ENCODE measurements around the gene PLA2G15. TPM values are rescaled to one million over a fixed set of nuclear protein-coding genes. Genes with fewer than 3 reads are reported as not detected.

Gene PLA2G15
- total and polyA plus RNA-seq, 2 of the 13 experiments (the other 11 are each of a cell fraction or from before 2014, with no cell fraction given): 14.4 to 23.7 TPM

GRCh38 chr16:68200088-68200783 lies 44.9 kb upstream of the PLA2G15 start:
- H3K36me3 ChIP-seq (replicated peaks in 1 of 2; ENCODE audit: control insufficient read depth in 1 of 2, insufficient read depth in 2 of 2, low read length in 2 of 2): peaks cover 5 to 27% of the 10 kb centered on the region in 2 experiments; a peak in 3 of 5 replicates
- DNase-seq (ENCODE audit: low spot score) (no peak), ATAC-seq (no peak), FAIRE-seq (no peak)
- no peak overlapping the region for H3K27ac ChIP-seq (ENCODE audit: extremely low read length, insufficient read depth, low read length)
- TF ChIP-seq ZNF274 (CRISPR knock-in tag; IDR thresholded peaks at IDR 0.05): no peak
- TF ChIP-seq, protein P1, sequence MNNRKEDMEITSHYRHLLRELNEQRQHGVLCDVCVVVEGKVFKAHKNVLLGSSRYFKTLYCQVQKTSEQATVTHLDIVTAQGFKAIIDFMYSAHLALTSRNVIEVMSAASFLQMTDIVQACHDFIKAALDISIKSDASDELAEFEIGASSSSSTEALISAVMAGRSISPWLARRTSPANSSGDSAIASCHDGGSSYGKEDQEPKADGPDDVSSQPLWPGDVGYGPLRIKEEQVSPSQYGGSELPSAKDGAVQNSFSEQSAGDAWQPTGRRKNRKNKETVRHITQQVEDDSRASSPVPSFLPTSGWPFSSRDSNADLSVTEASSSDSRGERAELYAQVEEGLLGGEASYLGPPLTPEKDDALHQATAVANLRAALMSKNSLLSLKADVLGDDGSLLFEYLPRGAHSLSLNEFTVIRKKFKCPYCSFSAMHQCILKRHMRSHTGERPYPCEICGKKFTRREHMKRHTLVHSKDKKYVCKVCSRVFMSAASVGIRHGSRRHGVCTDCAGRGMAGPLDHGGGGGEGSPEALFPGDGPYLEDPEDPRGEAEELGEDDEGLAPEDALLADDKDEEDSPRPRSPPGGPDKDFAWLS (CRISPR knock-in tag; IDR thresholded peaks at IDR 0.05; ENCODE audit: borderline replicate concordance): no peak
- TF ChIP-seq, protein P2, sequence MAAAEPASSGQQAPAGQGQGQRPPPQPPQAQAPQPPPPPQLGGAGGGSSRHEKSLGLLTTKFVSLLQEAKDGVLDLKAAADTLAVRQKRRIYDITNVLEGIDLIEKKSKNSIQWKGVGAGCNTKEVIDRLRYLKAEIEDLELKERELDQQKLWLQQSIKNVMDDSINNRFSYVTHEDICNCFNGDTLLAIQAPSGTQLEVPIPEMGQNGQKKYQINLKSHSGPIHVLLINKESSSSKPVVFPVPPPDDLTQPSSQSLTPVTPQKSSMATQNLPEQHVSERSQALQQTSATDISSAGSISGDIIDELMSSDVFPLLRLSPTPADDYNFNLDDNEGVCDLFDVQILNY (CRISPR knock-in tag; conservative IDR thresholded peaks at IDR 0.05): no peak
- no peak for TF ChIP-seq MEIS2 (CRISPR knock-in tag; IDR thresholded peaks at IDR 0.05)
- no peak for TF ChIP-seq ZNF652 (CRISPR knock-in tag; IDR thresholded peaks at IDR 0.05; ENCODE audit: borderline replicate concordance, low read depth)
- TF ChIP-seq ZSCAN21 (CRISPR knock-in tag; IDR thresholded peaks at IDR 0.05; ENCODE audit: borderline replicate concordance): no peak
- POLR2A ChIA-PET: interaction anchor here (1.1 kb wide), 2 partner anchors 28 to 115 kb away, joined by 3 to 5 read pairs; partner anchors contain the start of gene NFATC3
- in situ Hi-C loops (cut with HindIII; ENCODE audit: extremely low pct_ligation_motif_present, low pct_unique_long_range_greater_than_20kb): no loop called here
- intact Hi-C loops (cut with micrococcal nuclease; ENCODE audit: unreplicated experiment): no loop called here
- H3K79me2 ChIP-seq (ENCODE audit: insufficient read depth, low read length): peaks cover 5% of the 10 kb centered on the region
- no peaks in the 10 kb centered on the region for H3K27me3 ChIP-seq (ENCODE audit: control insufficient read depth in 1 of 2, insufficient read depth in 2 of 2, low read length in 2 of 2)
- no peaks in the 10 kb centered on the region for H4K20me1 ChIP-seq (ENCODE audit: insufficient read depth, low read length)
- CTCF ChIA-PET (ENCODE audit: low intra/inter-chr PET ratio, low total read pairs): no interaction called here
- no peak overlapping the region for H3K4me2 ChIP-seq (ENCODE audit: low read depth, low read length)
- no peak overlapping the region for H3K9ac ChIP-seq (ENCODE audit: insufficient read depth, low read depth, low read length)
- 89% methylated on average over 3 of the region's 3 CpGs for WGBS (ENCODE audit: low lambda C conversion rate)
- no TSS peak for BruUV-seq (replicated peaks)
- H2AFZ ChIP-seq (ENCODE audit: low read length): no peak overlapping the region
- no peaks in the 10 kb centered on the region for H3K9me3 ChIP-seq (ENCODE audit: low read length)
- H3K4me3 ChIP-seq (replicated peaks in 1 of 3; ENCODE audit: insufficient read depth in 1 of 3, low read depth in 2 of 3, low read length in 3 of 3): no peak overlapping the region
- 0 out of 2 replicates have a peak, but pooled peaks cover 7% of the 10 kb centered on the region for H3K4me1 ChIP-seq (ENCODE audit: insufficient read depth, low read length)

Data from HepG2 (cell line).